GM19193 (cell line): ENCODE data around the gene ZNF77.

Source experiments
- POLR2A ChIP-seq: IDR thresholded peaks from 4 replicates; pipeline ENCODE4 v1.6.1; 2011; ENCODE audit not compliant: insufficient read depth, insufficient read length; ENCODE audit errors: extremely low read depth

The ZNF77 gene

DNA sequence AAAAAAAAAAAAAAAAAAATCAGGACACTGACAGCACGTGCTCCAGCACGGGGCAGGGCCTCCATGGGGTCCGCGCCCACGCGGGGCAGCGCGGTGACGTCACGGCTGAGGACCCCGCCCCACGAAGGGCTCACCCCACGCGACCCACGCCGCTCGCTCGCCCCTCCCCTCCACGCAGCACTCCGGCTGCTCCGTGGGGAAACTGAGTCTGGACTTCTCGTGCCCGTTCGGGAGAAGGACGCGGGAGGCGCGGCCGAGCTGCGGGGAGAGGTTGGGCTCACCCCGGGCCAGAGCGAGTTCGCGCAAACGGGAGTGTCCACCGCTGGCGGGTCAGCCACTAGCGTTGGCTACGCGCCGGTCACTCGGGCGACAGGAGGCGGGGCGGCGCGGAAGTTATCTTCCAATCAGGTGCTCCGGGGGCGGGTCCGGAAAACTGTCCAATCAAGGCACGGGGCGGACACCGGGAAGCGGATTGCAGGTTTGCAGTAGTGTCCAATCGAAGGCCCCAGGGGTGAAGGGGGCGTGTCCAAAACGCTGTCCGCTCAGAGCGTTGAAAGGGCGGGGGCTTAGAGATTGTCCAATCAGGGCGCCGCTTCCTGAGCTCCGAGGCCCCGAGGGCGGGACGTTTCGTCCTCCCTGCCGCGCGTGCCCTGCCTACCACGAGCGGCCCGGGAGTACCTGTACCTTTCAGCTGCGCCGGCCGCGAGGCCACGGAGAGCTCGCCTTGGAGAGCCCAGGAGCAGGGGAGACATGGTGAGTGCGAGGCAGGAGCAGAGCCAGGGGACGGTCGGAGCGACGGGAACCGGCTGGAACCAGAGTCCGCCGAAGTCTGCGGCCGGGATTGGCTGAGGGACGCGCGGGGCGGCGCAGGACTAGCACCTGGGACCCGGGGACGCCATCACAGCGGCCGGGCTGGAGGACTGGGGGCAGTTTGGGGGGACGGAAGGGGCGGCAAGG, 44.2 kb downstream of the ZNF77 start, which contains the start of gene ZNF57:
ZNF57 (plus strand) TSS at position 633 of the 957 bp plus-strand sequence; CDS start at position 751, 118 bp downstream.
- peak; percentile 59 for TF ChIP-seq POLR2A

GRCh38 chr19:2896694-2897093, 48.1 kb downstream of the ZNF77 start:
- no peak for TF ChIP-seq POLR2A

- TF ChIP-seq POLR2A, result no peak
Observed at GRCh38 chr19:2888731-2889224, 56.0 kb downstream of the ZNF77 start.

- no peak for TF ChIP-seq POLR2A
Observed at GRCh38 chr19:2887391-2887914, 57.3 kb downstream of the ZNF77 start.

- no peak for TF ChIP-seq POLR2A
Observed at GRCh38 chr19:2885736-2886135, 59.0 kb downstream of the ZNF77 start.

- no peak for TF ChIP-seq POLR2A
Observed at GRCh38 chr19:2883686-2884439, 60.9 kb downstream of the ZNF77 start.
